GM21447 (cell line): ENCODE data around the gene PTPRO.

Source experiments
- ATAC-seq: cut with Tn5 transposase; IDR thresholded peaks from one replicate; pipeline ENCODE4 v1.9.1; 2021; ENCODE audit not compliant: unreplicated experiment

Gene PTPRO

GRCh38 chr12:15443611-15444010 is 121.3 kb downstream of the PTPRO start:
- ATAC-seq: no peak

GRCh38 chr12:15444523-15444922 is 122.2 kb downstream of the PTPRO start:
- ATAC-seq: no peak

GRCh38 chr12:15446807-15447206 is 124.5 kb downstream of the PTPRO start:
- ATAC-seq: no peak

- no peak for ATAC-seq
Observed at GRCh38 chr12:15453613-15454012, 131.3 kb downstream of the PTPRO start.

GRCh38 chr12:15458008-15458407 is 135.7 kb downstream of the PTPRO start:
- no peak for ATAC-seq

- ATAC-seq: no peak
Observed at GRCh38 chr12:15468911-15469310, 146.6 kb downstream of the PTPRO start.

GRCh38 chr12:15469356-15469755 is 147.0 kb downstream of the PTPRO start:
- no peak for ATAC-seq

- no peak for ATAC-seq
Observed at GRCh38 chr12:15472036-15472435, 149.7 kb downstream of the PTPRO start.

GRCh38 chr12:15474766-15475165 is 152.5 kb downstream of the PTPRO start:
- ATAC-seq: no peak

- ATAC-seq: no peak
Observed at GRCh38 chr12:15477761-15478160, 155.5 kb downstream of the PTPRO start.

- no peak for ATAC-seq
Observed at GRCh38 chr12:15481846-15482245, 159.5 kb downstream of the PTPRO start.

- ATAC-seq: no peak
Observed at GRCh38 chr12:15485466-15485865, 163.2 kb downstream of the PTPRO start.

- ATAC-seq: no peak
Observed at GRCh38 chr12:15486859-15487258, 164.6 kb downstream of the PTPRO start.

GRCh38 chr12:15488481-15488880 is 166.2 kb downstream of the PTPRO start:
- no peak for ATAC-seq

- ATAC-seq: peak; percentile 69
Observed at GRCh38 chr12:15494329-15495046, 172.2 kb downstream of the PTPRO start.

- no peak for ATAC-seq
Observed at GRCh38 chr12:15495746-15496145, 173.4 kb downstream of the PTPRO start.

- no peak for ATAC-seq
Observed at GRCh38 chr12:15496738-15497137, 174.4 kb downstream of the PTPRO start.

- no peak for ATAC-seq
Observed at GRCh38 chr12:15497671-15498292, 175.5 kb downstream of the PTPRO start.

- ATAC-seq: no peak
Observed at GRCh38 chr12:15502211-15502610, 179.9 kb downstream of the PTPRO start.

- ATAC-seq: no peak
Observed at GRCh38 chr12:15505616-15506015, 183.3 kb downstream of the PTPRO start.

GRCh38 chr12:15515010-15515409 is 192.7 kb downstream of the PTPRO start:
- no peak for ATAC-seq

GRCh38 chr12:15520083-15520482 is 197.8 kb downstream of the PTPRO start:
- no peak for ATAC-seq

- no peak for ATAC-seq
Observed at GRCh38 chr12:15520844-15521243, 198.5 kb downstream of the PTPRO start.
